SK-N-SH (cell line): Measurements from ENCODE around the gene BTRC. TPM values are rescaled to one million over a fixed set of nuclear protein-coding genes. Genes with fewer than 3 reads are reported as not detected.

ENCODE experiments used
- CTCF ChIA-PET: fragments of 300-600, 350-600 bp; formaldehyde crosslinking; extraction: SDS; loops from one replicate; lab custom pipeline; 2021; lab: Yijun Ruan, JAX
- POLR2A ChIA-PET: fragments of 350-600 bp; sonication (Branson Sonifier 250); formaldehyde crosslinking; extraction: SDS; loops from one replicate; lab custom pipeline; 2020; ENCODE audit warnings: antibody characterized with exemption, inconsistent platforms; lab: Yijun Ruan, JAX
- DNase-seq: peaks from one replicate; pipeline ENCODE4 v3.0.0; 2012
- H2AFZ ChIP-seq: fragments of 200-600 bp; sonication (generic); 2 replicates; pipeline ENCODE4 v1.8.1; 2016; ENCODE audit warnings: antibody characterized with exemption, mild to moderate bottlenecking, low read depth
- H3F3A ChIP-seq: fragments of 200-600 bp; sonication (generic); replicated peaks from 2 replicates; pipeline ENCODE3; 2016; ENCODE audit warnings: antibody characterized with exemption, mild to moderate bottlenecking; ENCODE audit not compliant: insufficient read depth
- H3K27ac ChIP-seq, 2 experiments: fragments of 200-500 bp in 1 of 2; fragments of 200-600 bp in 1 of 2; sonication (Bioruptor generic) in 1 of 2; sonication (generic), shearing (Covaris generic) in 1 of 2; 2 replicates each; pipeline versions ENCODE4 v1.5.1 to v1.6.1; 2014 to 2016; ENCODE audit warnings: low read depth in 2 of 2, inconsistent platforms in 1 of 2, low read length in 1 of 2, mild to moderate bottlenecking in 1 of 2, mixed read lengths in 1 of 2
- H3K27me3 ChIP-seq: fragments of 200-600 bp; sonication (generic), shearing (Covaris generic); 2 replicates; pipeline ENCODE4 v1.6.1; 2016; ENCODE audit warnings: mixed run types; ENCODE audit not compliant: insufficient read depth
- H3K36me3 ChIP-seq, 2 experiments: fragments of 200-500 bp in 1 of 2; fragments of 200-600 bp in 1 of 2; sonication (Bioruptor generic) in 1 of 2; sonication (generic) in 1 of 2; replicated peaks in 1 of 2; 2 replicates each; pipeline versions ENCODE3 to v1.5.1; 2014 to 2016; ENCODE audit warnings: low read length in 1 of 2, mild to moderate bottlenecking in 1 of 2; ENCODE audit not compliant: insufficient read depth in 2 of 2, control insufficient read depth in 1 of 2
- H3K4me1 ChIP-seq, 2 experiments: fragments of 200-500 bp in 1 of 2; fragments of 200-600 bp in 1 of 2; sonication (Bioruptor generic) in 1 of 2; sonication (generic), shearing (Covaris generic) in 1 of 2; 2 replicates each; pipeline versions ENCODE4 v1.5.1 to v1.6.1; 2014 to 2016; ENCODE audit warnings: low read depth in 1 of 2, low read length in 1 of 2, mixed run types in 1 of 2; ENCODE audit not compliant: insufficient read depth in 2 of 2, control insufficient read depth in 1 of 2
- H3K4me2 ChIP-seq: fragments of 200-600 bp; sonication (generic), shearing (Covaris generic); 2 replicates; pipeline ENCODE4 v1.6.1; 2017; ENCODE audit warnings: mixed run types
- H3K4me3 ChIP-seq, 2 experiments: fragments of 200-500 bp in 1 of 2; fragments of 200-600 bp in 1 of 2; sonication (Bioruptor generic) in 1 of 2; sonication (generic), shearing (Covaris generic) in 1 of 2; 2 replicates each; pipeline versions ENCODE4 v1.5.1 to v1.8.1; 2014 to 2016; ENCODE audit warnings: low read depth in 2 of 2, inconsistent platforms in 1 of 2, low read length in 1 of 2, mild to moderate bottlenecking in 1 of 2, mixed read lengths in 1 of 2, moderate library complexity in 1 of 2
- H3K79me2 ChIP-seq: fragments of 200-600 bp; sonication (generic); 2 replicates; pipeline ENCODE4 v1.8.1; 2017; ENCODE audit warnings: mild to moderate bottlenecking; ENCODE audit not compliant: insufficient read depth
- H3K9ac ChIP-seq: fragments of 200-600 bp; sonication (generic); 2 replicates; pipeline ENCODE4 v1.6.1; 2017; ENCODE audit warnings: mixed run types
- H3K9me2 ChIP-seq: fragments of 200-600 bp; sonication (generic); 2 replicates; pipeline ENCODE4 v1.6.1; 2017; ENCODE audit warnings: mixed run types
- H3K9me3 ChIP-seq: fragments of 200-600 bp; sonication (generic); 2 replicates; pipeline ENCODE4 v1.6.1; 2017; ENCODE audit warnings: mixed run types, mild to moderate bottlenecking, moderate library complexity
- H4K20me1 ChIP-seq: fragments of 200-600 bp; sonication (generic); 2 replicates; pipeline ENCODE4 v1.6.1; 2017; ENCODE audit warnings: mild to moderate bottlenecking, mixed run types; ENCODE audit not compliant: insufficient read depth
- ELF1 ChIP-seq: IDR thresholded peaks from 2 replicates; pipeline ENCODE4 v1.4.0; 2012
- EZH2phosphoT487 ChIP-seq: fragments of 200-600 bp; sonication (generic); IDR thresholded peaks from 2 replicates; pipeline ENCODE4 v1.6.1; 2017; ENCODE audit warnings: low read depth, mixed run types, mild to moderate bottlenecking, antibody characterized with exemption, moderate library complexity, borderline replicate concordance
- FOXM1 ChIP-seq: IDR thresholded peaks from 2 replicates; pipeline ENCODE4 v1.4.0; 2012; ENCODE audit warnings: low read depth, mild to moderate bottlenecking
- JUND ChIP-seq: IDR thresholded peaks from 2 replicates; pipeline ENCODE4 v1.4.0; 2012
- NRF1 ChIP-seq: IDR thresholded peaks from 2 replicates; pipeline ENCODE4 v1.6.1; 2012; ENCODE audit warnings: low read depth, mild to moderate bottlenecking, low read length
- RFX5 ChIP-seq: IDR thresholded peaks from 2 replicates; pipeline ENCODE4 v1.6.1; 2012; ENCODE audit warnings: mild to moderate bottlenecking, improper control_type of control experiment, low read length
- SIN3A ChIP-seq: IDR thresholded peaks from 2 replicates; pipeline ENCODE4 v1.6.1; 2012; ENCODE audit warnings: low read depth, mild to moderate bottlenecking, low read length, moderate library complexity, borderline replicate concordance
- SMC3 ChIP-seq: IDR thresholded peaks from 2 replicates; pipeline ENCODE4 v1.6.1; 2012; ENCODE audit warnings: low read depth, low read length, improper control_type of control experiment
- TEAD4 ChIP-seq: IDR thresholded peaks from 2 replicates; pipeline ENCODE4 v1.4.0; 2012; ENCODE audit warnings: mild to moderate bottlenecking, borderline replicate concordance; ENCODE audit not compliant: insufficient read depth
- YY1 ChIP-seq: IDR thresholded peaks from 2 replicates; pipeline ENCODE4 v1.4.0; 2012; ENCODE audit warnings: low read depth, mild to moderate bottlenecking
- WGBS: methylation state at CpG from one replicate; pipeline ENCODE4 v1.1.6; 2017; ENCODE audit warnings: low lambda C conversion rate; 5-methylcytosine and 5-hydroxymethylcytosine counted together
- polyA plus RNA-seq, 3 experiments: library from polyadenylated mRNA; depleted of rRNA; stranded (reverse); fragments of >200 nt; gene quantifications; 2 replicates each; pipeline ENCODE4 v1.2.3, GENCODE V29; 2012
- TF ChIP-seq, protein P1 (sequence below): fragments of 150-350 bp; IDR thresholded peaks from 2 replicates; pipeline ENCODE4 v1.6.1; 2016; ENCODE audit warnings: mild to moderate bottlenecking, low read depth, low read length
- TF ChIP-seq, protein P2 (sequence below): fragments of 200-600 bp; sonication (generic); IDR thresholded peaks from 2 replicates; pipeline ENCODE4 v1.6.1; 2017; ENCODE audit warnings: antibody characterized with exemption, mild to moderate bottlenecking, moderate library complexity
- TF ChIP-seq, protein P3 (sequence below): IDR thresholded peaks from 2 replicates; pipeline ENCODE4 v1.4.0; 2012; ENCODE audit warnings: low read depth
- TF ChIP-seq, protein P4 (sequence below): IDR thresholded peaks from 2 replicates; pipeline ENCODE4; 2012

Gene BTRC
- polyA plus RNA-seq, 1 of the 3 experiments (the other 2 are of a cell fraction), result 6.5 TPM

DNA sequence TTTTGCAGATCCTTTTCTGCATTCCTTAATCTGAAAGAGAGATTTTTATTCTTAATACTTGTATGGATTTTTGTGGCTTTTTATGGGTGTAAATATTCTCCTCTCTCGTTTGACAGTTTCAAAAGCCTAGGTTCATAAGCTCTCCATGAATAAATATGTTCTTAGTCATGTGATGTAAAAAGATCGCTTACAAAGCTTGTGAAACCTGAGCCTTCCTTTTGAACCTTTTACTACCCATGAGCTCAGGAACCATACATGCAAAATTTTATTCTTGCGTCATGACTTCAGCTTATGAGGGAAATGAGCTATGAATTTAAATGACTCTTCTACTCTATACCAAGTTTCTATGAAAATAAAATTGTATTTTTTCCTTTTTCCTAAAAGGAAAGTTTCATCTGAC lies 135.4 kb downstream of the BTRC start:
- H2AFZ ChIP-seq, result no peak overlapping the region
- no peak overlapping the region for H3K4me3 ChIP-seq
- H3K9ac ChIP-seq, result no peak overlapping the region
- no peaks in the 10 kb centered on the region for H4K20me1 ChIP-seq
- TF ChIP-seq, protein P1, sequence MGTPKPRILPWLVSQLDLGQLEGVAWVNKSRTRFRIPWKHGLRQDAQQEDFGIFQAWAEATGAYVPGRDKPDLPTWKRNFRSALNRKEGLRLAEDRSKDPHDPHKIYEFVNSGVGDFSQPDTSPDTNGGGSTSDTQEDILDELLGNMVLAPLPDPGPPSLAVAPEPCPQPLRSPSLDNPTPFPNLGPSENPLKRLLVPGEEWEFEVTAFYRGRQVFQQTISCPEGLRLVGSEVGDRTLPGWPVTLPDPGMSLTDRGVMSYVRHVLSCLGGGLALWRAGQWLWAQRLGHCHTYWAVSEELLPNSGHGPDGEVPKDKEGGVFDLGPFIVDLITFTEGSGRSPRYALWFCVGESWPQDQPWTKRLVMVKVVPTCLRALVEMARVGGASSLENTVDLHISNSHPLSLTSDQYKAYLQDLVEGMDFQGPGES, result no peak
- TF ChIP-seq FOXM1 (no peak), NRF1 (no peak), TEAD4 (no peak), SMC3 (no peak), YY1 (no peak), RFX5 (no peak), SIN3A (no peak), JUND (no peak)
- TF ChIP-seq, protein P2, sequence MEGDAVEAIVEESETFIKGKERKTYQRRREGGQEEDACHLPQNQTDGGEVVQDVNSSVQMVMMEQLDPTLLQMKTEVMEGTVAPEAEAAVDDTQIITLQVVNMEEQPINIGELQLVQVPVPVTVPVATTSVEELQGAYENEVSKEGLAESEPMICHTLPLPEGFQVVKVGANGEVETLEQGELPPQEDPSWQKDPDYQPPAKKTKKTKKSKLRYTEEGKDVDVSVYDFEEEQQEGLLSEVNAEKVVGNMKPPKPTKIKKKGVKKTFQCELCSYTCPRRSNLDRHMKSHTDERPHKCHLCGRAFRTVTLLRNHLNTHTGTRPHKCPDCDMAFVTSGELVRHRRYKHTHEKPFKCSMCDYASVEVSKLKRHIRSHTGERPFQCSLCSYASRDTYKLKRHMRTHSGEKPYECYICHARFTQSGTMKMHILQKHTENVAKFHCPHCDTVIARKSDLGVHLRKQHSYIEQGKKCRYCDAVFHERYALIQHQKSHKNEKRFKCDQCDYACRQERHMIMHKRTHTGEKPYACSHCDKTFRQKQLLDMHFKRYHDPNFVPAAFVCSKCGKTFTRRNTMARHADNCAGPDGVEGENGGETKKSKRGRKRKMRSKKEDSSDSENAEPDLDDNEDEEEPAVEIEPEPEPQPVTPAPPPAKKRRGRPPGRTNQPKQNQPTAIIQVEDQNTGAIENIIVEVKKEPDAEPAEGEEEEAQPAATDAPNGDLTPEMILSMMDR, result no peak
- TF ChIP-seq, protein P3, sequence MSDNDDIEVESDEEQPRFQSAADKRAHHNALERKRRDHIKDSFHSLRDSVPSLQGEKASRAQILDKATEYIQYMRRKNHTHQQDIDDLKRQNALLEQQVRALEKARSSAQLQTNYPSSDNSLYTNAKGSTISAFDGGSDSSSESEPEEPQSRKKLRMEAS, result no peak
- TF ChIP-seq, protein P4, sequence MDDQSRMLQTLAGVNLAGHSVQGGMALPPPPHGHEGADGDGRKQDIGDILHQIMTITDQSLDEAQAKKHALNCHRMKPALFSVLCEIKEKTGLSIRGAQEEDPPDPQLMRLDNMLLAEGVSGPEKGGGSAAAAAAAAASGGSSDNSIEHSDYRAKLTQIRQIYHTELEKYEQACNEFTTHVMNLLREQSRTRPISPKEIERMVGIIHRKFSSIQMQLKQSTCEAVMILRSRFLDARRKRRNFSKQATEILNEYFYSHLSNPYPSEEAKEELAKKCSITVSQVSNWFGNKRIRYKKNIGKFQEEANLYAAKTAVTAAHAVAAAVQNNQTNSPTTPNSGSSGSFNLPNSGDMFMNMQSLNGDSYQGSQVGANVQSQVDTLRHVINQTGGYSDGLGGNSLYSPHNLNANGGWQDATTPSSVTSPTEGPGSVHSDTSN, result no peak
- no peaks in the 10 kb centered on the region for H3K9me2 ChIP-seq
- H3K4me1 ChIP-seq, result peaks cover 9 to 16% of the 10 kb centered on the region in 2 experiments; a peak in 3 of 4 replicates
- H3K36me3 ChIP-seq, result no peaks in the 10 kb centered on the region
- H3K79me2 ChIP-seq, result no peaks in the 10 kb centered on the region
- no peak for DNase-seq
- H3F3A ChIP-seq, result no peaks in the 10 kb centered on the region
- H3K9me3 ChIP-seq, result no peaks in the 10 kb centered on the region
- WGBS, result 88% methylated on average over 3 of the region's 3 CpGs
- no peak overlapping the region for H3K27ac ChIP-seq
- CTCF ChIA-PET, result interaction anchor here (0.6 to 4.5 kb wide), 7 partner anchors 10 to 393 kb away, joined by 3 to 33 read pairs (median 5); no protein-coding TSS in a partner anchor
- no peaks in the 10 kb centered on the region for H3K27me3 ChIP-seq
- H3K4me2 ChIP-seq, result no peak overlapping the region
- POLR2A ChIA-PET, result no interaction called here

DNA sequence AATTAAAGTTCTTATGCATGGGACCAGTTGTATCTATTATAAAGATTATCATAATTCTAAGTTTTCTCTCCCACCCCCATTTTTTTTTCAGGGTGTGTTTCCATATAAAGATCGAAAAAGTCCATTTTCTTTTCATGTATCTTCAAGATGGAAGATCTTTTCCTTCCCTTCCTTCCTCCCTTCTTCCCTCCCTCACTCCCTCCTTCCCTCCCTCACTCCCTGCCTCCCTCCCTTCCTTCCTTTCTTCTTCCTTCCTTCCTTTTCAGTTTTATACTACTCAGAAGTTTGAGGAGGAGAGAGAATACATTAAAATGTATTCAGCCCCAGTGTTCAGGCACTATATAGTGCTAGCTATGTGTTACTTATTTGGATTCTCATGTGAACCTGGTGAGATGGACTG lies 136.1 kb downstream of the BTRC start:
- Histone ChIP-seq H3K4me3 (no peak overlapping the region), H3K4me2 (no peak overlapping the region), H4K20me1 (no peaks in the 10 kb centered on the region), H3K9me2 (no peaks in the 10 kb centered on the region), H3K27ac (no peak overlapping the region), H3F3A (no peaks in the 10 kb centered on the region), H3K4me1 (peaks cover 15 to 16% of the 10 kb centered on the region in 2 experiments; a peak in 3 of 4 replicates), H3K9me3 (no peaks in the 10 kb centered on the region), H3K79me2 (no peaks in the 10 kb centered on the region), H3K9ac (no peak overlapping the region), H2AFZ (no peak overlapping the region)
- no peak for DNase-seq
- POLR2A ChIA-PET, result no interaction called here
- CTCF ChIA-PET, result interaction anchor here (0.6 to 4.5 kb wide), 6 partner anchors 9 to 276 kb away, joined by 3 to 33 read pairs (median 16); no protein-coding TSS in a partner anchor
- TF ChIP-seq JUND (no peak), EZH2phosphoT487 (no peak), ELF1 (no peak), SMC3 (no peak), RFX5 (no peak)
- TF ChIP-seq, all 33 proteins: peak for 0
- 95% methylated on average over 1 of the region's 1 CpG for WGBS
- Histone ChIP-seq H3K36me3 (no peaks in the 10 kb centered on the region), H3K27me3 (no peaks in the 10 kb centered on the region)
